Fibroblast of pulmonary artery (primary cell): Measurements from ENCODE around the gene ROS1.

ENCODE experiments used
- DNase-seq: peaks from one replicate; pipeline ENCODE4 v3.0.0-alpha.2; 2010; ENCODE audit warnings: low read depth
- H3K4me3 ChIP-seq: replicated peaks from 2 replicates; pipeline ENCODE4 v1.5.1; 2011; ENCODE audit warnings: low read depth, mild to moderate bottlenecking, control low read depth, low read length, moderate library complexity
- CTCF ChIP-seq: IDR thresholded peaks from 2 replicates; pipeline ENCODE4 v1.5.1; 2011; ENCODE audit warnings: mild to moderate bottlenecking, control low read depth, low read length, inconsistent platforms; ENCODE audit errors: missing control alignments

Gene ROS1

GRCh38 chr6:117441824-117442264 lies 16.1 kb upstream of the ROS1 start:
- no peak for TF ChIP-seq CTCF
- peak; percentile 92 for DNase-seq
- no peak overlapping the region for H3K4me3 ChIP-seq

- DNase-seq = peak; percentile 72
- no peak for TF ChIP-seq CTCF
- no peak overlapping the region for H3K4me3 ChIP-seq
Observed at GRCh38 chr6:117440706-117441525, 15.2 kb upstream of the ROS1 start.

- DNase-seq = no peak
- no peak for TF ChIP-seq CTCF
- no peak overlapping the region for H3K4me3 ChIP-seq
Observed at GRCh38 chr6:117432273-117432672, 6.5 kb upstream of the ROS1 start.

- no peak for TF ChIP-seq CTCF
- DNase-seq = no peak
- H3K4me3 ChIP-seq = no peak overlapping the region
Observed at GRCh38 chr6:117423754-117424153, 2.0 kb downstream of the ROS1 start.

- DNase-seq = no peak
- no peak overlapping the region for H3K4me3 ChIP-seq
- no peak for TF ChIP-seq CTCF
Observed at GRCh38 chr6:117418320-117418719, 7.4 kb downstream of the ROS1 start.

GRCh38 chr6:117417851-117418250 lies 7.9 kb downstream of the ROS1 start:
- no peak for DNase-seq
- TF ChIP-seq CTCF = no peak
- no peak overlapping the region for H3K4me3 ChIP-seq

GRCh38 chr6:117414770-117415169 lies 11.0 kb downstream of the ROS1 start:
- no peak overlapping the region for H3K4me3 ChIP-seq
- DNase-seq = peak; percentile 4
- no peak for TF ChIP-seq CTCF
